GM18951 (cell line): Measurements from ENCODE around the gene ASIC5.
"Not testable (repeated sequence)": the region's sequence is repeated elsewhere in the genome, so short reads cannot be mapped to it uniquely, and the experiment has no call there.

Experiments used
- POLR2A ChIP-seq: IDR thresholded peaks from 4 replicates; pipeline ENCODE4 v1.6.1; 2011; ENCODE audit warnings: mild to moderate bottlenecking; ENCODE audit not compliant: insufficient read length, insufficient read depth; ENCODE audit errors: extremely low read depth
- in situ Hi-C: fragments of 300-500 bp; cut with MboI; formaldehyde crosslinking; loops from one replicate; pipeline ENCODE4 v1.12.0; 2022; ENCODE audit warnings: low sequenced_read_pairs, mixed read lengths, inconsistent platforms; ENCODE audit not compliant: unreplicated experiment

Gene ASIC5

DNA sequence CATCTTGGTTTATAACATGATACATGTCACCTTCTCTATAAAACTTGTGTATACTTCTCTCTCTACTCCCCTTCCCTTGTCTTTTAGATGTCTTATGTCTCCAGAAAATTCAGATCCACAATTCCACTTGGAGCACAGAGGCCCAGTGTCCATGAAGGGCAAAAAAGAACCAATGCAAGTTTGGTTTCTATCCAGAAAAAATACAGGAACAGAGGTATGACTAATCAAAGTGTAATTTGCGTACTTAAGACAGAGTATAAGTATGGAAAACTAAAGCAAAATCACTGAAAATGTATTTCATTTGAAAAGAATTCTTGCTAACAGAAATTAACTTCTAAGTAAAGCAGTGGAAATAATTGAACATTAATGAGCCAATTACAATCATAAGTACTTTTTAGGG lies 61.1 kb downstream of the ASIC5 start:
- in situ Hi-C loops = no loop called here
- no peak for TF ChIP-seq POLR2A

DNA sequence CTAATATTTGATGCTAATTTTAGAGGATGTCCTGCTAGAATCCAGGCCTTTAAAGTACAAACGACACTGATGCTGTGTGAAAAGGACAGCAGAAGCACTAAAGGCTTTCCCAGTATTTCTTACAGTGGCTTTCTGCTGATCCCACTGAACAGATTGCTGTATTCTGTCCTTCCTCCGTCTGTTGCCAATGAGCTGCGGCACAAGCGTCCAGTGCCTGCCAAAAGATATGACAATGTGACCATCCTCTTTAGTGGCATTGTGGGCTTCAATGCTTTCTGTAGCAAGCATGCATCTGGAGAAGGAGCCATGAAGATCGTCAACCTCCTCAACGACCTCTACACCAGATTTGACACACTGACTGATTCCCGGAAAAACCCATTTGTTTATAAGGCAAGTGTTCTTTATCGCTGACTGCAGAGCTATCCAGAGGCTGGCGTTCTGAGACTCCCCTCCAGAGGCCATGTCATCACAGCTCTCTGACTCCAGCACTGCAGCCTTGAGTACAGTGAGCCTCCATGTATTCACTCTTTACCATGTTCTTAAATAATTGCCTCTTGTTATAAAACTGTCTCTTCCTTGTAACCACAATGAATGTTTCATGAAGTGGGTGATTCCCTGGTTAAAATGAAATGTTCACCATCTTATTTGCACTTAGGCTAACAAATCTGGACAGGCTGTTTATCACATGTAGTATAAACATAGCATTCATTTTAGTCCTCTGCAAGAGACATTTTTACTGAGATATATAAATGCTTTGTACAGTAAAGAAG lies 63.7 kb downstream of the ASIC5 start:
- no peak for TF ChIP-seq POLR2A
- in situ Hi-C loops = no loop called here

DNA sequence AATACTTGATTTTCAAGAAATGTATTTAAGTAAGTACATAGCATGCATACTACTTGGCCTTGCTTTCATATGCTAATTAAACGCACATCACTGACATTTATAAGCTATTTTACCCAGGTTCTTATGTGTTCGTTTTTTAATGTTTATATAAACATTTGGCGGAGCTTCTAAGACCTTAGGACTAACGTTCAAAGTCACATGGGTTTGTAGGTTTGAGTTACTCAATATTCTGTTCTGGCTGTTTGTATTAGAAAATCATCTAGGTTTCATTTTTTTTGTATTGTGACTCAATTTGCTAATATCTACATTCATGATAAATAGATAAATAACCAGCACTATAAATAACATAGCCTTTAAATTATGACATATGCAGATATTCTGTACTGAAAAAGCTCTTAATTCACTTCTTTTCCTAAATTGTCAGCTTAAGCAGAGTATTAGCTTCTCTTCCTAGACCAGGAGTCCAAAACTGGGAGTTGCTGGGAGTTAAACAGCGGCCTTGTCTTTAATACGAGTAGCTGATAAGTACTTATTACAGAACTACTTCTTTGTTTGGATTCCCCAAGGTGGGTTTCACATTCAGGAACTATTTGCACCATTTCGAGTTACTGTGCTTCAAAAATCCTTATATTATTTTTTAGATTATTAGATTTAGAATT lies 65.3 kb downstream of the ASIC5 start:
- no peak for TF ChIP-seq POLR2A
- in situ Hi-C loops = no loop called here

DNA sequence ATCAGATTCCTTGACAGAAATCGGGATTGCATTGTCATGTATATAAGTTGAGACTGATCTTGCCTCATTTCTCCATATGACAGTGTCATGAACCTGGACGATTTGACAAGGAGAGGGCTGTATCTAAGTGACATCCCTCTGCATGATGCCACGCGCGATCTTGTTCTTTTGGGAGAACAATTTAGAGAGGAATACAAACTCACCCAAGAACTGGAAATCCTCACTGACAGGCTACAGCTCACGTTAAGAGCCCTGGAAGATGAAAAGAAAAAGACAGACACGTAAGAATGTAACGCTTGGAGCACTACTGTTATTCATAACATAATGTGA lies 66.3 kb downstream of the ASIC5 start:
- in situ Hi-C loops = no loop called here

DNA sequence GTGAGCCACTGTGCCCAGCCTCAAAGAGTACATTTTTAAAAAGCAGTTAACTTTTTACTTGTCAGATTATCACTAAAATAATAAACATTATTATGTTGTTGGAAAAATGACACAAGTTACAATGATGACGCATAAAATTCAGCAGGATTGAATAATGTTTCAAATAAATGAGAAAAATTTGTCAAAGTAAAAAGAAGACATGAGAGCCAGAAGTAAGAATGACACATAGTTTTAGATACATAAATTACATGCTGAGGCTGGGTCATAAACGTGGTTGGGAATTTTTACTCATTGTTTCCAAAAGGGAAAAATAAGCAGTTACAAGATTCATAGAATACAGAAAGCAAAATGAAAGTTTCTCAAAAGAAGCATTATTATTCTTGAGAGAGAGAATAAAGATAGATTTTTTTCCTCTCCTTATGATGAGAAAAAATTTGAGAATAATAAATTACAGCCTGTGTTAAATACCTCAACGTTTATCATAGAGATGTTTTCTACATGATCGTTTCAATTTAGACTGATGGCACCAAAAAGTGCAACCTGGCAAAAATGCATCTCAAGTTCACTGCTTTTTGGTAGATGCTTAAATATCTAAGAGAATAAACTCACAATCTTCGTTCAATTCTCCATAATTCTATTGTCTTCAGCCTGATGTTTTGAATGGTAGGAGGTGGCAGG lies 66.8 kb downstream of the ASIC5 start:
- in situ Hi-C loops = no loop called here

More for the DNA sequence above, 66.3 kb downstream of the ASIC5 start:
- TF ChIP-seq POLR2A = no peak

DNA sequence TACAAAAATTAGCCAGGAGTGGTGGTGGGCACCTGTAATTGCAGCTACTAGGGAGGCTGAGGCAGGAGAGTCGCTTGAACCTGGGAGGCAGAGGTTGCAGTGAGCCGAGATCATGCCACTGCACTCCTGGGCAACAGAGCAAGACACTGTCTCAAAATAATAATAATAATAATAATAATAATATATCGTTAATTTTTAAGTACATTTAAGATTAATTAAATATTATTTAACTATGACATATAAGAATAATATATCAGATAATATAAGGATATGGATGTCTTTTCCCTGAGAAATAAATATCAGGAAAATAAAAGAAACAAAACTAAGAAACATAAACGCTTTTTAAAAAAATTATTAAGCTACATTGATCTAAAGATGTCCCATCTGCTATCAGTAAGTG lies 68.5 kb downstream of the ASIC5 start:
- in situ Hi-C loops = not testable (repeated sequence)

More for the DNA sequence above, 66.8 kb downstream of the ASIC5 start:
- no peak for TF ChIP-seq POLR2A

DNA sequence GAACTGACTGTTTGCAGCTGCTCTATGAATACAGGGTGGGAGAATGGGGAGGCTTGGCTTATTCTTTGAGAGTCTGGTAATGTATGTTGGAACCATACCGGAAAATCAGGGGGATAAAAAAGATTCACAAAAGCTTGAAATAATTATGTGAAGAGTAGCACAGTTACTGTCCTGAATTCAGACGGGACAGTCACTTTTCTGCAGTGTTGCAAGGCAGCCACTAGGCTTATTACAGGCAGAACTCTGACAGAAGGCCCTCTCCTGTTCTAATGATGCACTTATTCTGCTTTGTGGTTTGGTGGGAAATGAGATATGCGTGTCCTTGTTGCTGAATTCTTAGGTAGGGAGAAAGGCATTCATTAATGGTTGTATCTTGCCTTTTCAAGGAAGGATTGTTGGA lies 70.1 kb downstream of the ASIC5 start:
- in situ Hi-C loops = no loop called here
- no peak for TF ChIP-seq POLR2A

DNA sequence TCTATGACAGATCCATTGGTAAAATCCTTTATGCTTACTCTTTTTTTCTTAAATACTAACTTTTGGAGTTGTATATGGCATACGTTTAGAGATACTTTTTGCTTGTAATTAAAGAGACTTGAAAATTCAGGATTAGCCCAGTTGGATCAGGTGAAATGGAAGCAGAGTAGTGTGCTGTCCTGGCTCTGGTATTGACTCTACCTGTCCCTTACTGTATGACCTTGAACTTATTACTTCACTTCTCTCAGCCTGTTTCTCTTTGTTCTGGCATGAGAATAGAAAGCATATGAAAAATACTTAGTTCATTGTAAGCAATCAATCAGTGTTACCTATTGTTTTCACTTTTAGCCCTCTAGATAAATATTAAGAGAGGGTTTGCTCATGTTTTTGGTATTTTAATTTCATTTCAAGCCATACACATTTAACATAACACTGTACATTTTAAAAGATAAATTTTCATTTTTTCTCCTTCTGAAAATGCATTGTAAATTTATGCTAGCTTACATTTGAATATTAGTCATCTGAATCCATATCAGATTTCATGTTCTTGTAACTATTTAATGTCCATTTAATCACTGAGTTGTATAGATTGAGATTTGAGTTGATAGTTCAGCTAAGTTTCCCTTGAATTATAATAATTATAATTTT lies 71.4 kb downstream of the ASIC5 start:
- no peak for TF ChIP-seq POLR2A
- in situ Hi-C loops = loop anchor here (5.0 kb wide), 1 partner anchor 352 kb away; no protein-coding TSS in a partner anchor

DNA sequence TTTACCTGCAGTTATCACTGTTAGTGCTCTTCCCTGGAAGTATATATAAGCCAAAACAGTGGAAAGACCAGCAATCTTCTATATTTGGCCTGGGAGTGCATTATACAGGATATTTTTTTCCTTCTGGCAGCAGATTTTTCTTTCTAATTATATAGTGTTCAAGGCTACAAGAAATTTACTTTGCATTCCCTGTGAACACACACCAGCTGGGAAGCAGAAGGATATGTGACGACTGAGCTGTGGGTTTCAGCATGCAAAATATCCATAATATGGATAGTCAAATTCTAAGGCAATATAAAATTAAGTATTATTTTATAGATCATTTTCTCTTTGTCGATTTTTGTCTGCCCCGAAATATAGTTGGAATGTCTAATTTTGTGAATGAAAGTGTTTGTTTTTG lies 76.1 kb downstream of the ASIC5 start:
- in situ Hi-C loops = loop anchor here (5.0 kb wide), 1 partner anchor 348 kb away; no protein-coding TSS in a partner anchor
- no peak for TF ChIP-seq POLR2A

DNA sequence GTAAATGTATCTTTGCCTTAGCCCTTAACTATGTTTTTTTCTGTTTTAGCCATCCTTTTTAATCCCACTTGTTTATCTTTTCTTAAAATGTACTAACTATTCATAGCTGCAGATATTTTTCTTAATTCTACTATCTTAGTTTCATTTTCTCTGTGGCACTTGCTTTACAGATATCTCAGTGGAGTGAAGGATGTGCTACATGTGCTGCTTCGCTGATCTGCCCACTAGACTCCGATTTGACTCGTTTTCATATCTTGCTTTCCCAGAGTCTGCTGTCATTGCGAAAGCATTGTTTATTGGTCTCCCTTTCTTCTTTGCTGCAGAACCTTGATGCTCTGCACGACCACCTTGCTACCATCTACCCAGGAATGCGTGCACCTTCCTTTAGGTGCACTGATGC lies 76.7 kb downstream of the ASIC5 start:
- TF ChIP-seq POLR2A = no peak
- in situ Hi-C loops = no loop called here

DNA sequence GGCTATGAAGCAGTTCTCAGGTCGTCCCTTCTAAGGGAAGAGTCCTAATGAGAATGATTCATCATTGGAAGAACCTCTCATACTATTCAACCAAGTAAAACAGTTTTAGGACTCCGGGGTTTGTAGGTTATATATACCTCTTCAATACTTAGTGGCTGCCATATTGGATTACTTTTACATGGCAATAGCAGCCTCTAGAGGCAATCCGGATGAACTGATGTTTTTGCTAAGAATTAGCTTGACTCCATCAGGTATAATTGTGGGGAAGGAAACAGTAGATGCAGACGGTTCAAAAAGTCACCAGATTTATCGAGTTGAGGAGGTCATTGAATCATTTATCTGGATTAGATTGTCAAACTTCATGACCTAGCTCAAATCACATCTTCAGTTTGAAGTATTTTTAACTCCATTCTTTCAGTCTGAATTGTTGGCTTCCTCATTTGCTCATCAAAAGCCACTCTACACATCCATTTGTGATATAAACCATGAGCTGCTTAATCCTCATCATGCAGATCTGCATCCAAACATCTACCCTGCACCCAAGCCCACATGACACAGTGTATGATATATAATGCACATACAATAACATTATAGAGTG lies 78.9 kb downstream of the ASIC5 start:
- in situ Hi-C loops = no loop called here

DNA sequence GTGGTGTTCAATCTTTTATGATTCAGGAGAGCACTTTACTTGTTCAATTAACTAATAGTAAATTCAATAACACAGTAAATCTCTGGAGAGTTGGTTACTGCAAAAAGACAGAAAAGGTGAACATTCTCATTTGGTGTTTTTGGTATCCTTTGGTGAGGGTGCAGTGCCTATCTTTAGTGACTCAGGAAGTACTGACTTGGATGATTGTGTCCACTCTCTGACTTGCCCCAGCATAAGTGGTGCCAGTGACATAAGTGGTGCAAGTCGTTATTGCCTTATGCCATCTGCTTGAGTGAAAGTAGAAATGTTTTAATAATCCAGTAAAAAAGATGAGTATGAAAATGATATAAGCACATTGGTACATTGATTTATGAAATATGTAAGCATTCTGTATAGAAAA lies 80.2 kb downstream of the ASIC5 start:
- in situ Hi-C loops = no loop called here
- TF ChIP-seq POLR2A = no peak

More for the DNA sequence above, 78.9 kb downstream of the ASIC5 start:
- no peak for TF ChIP-seq POLR2A

DNA sequence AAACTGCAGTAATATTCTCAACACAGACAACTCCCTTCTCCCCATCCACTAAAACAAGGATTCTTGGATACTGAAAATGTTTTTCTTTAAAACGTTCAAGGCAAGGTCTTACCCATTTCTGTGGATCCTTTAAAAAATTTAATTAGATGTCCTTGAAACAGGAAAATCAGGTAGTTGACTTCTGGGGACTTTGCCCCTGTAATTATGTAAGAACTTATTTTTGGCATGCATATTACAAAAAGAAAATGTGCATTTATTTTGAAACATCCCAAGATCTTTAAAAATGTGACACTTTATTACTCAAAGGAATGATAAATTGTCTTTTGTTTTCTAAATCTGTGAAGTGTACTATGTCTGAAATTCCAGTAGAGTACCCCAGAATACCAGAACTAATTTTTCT lies 81.4 kb downstream of the ASIC5 start:
- in situ Hi-C loops = no loop called here
- TF ChIP-seq POLR2A = no peak
